HepG2 (cell line): Measurements from ENCODE around the gene YY1. TPM values are rescaled to one million over a fixed set of nuclear protein-coding genes. Genes with fewer than 3 reads are reported as not detected.

Experiments used
- ATAC-seq: fragments of 200-7000 bp; cut with Tn5 transposase; 3 replicates; pipeline ENCODE4 v1.9.1; 2020; ENCODE audit warnings: mild to moderate bottlenecking, moderate library complexity
- BruUV-seq: library from RNA; stranded (reverse); fragments of 400-500 nt; replicated peaks from 2 replicates; lab custom pipeline; 2021; lab: Mats Ljungman, UMichigan
- CTCF ChIA-PET: fragments of 300-600 bp; formaldehyde crosslinking; extraction: SDS; loops from one replicate; lab custom pipeline; 2021; ENCODE audit warnings: low total read pairs, inconsistent platforms, low intra/inter-chr PET ratio; lab: Yijun Ruan, JAX
- POLR2A ChIA-PET: fragments of 350-600 bp; sonication (Branson Sonifier 250); formaldehyde crosslinking; loops from one replicate; lab custom pipeline; 2020; ENCODE audit warnings: antibody characterized with exemption, inconsistent platforms; lab: Yijun Ruan, JAX
- DNase-seq: peaks from one replicate; pipeline ENCODE4 v3.0.0-alpha.2; 2015; ENCODE audit warnings: low spot score
- FAIRE-seq: peaks from 3 replicates; lab custom pipeline; 2011; peaks lifted over from hg19 to GRCh38; lab: Jason Lieb, UNC
- H2AFZ ChIP-seq: one replicate; pipeline ENCODE4 v1.6.1; 2011; ENCODE audit warnings: low read length, inconsistent platforms
- H3K27ac ChIP-seq: fragments of 300-600 bp; 3 replicates; pipeline ENCODE4 v1.8.0; 2011; ENCODE audit warnings: mixed run types, mild to moderate bottlenecking, mixed read lengths, low read length, inconsistent platforms; ENCODE audit not compliant: insufficient read depth; ENCODE audit errors: extremely low read length
- H3K27me3 ChIP-seq, 2 experiments: fragments of 200-600 bp in 1 of 2; 2 replicates in 1 of 2; 3 replicates in 1 of 2; pipeline versions ENCODE4 v1.6.0 to v1.8.0; 2011; ENCODE audit warnings: low read length in 2 of 2, mild to moderate bottlenecking in 2 of 2, moderate library complexity in 2 of 2, inconsistent platforms in 1 of 2; ENCODE audit not compliant: insufficient read depth in 2 of 2, control insufficient read depth in 1 of 2
- H3K36me3 ChIP-seq, 2 experiments: fragments of 200-600 bp in 1 of 2; replicated peaks in 1 of 2; 2 replicates in 1 of 2; 3 replicates in 1 of 2; pipeline versions ENCODE4 v1.5.1 to v1.8.0; 2011; ENCODE audit warnings: low read length in 2 of 2, inconsistent platforms in 1 of 2; ENCODE audit not compliant: insufficient read depth in 2 of 2, control insufficient read depth in 1 of 2
- H3K4me1 ChIP-seq: 2 replicates; pipeline ENCODE4 v1.5.1; 2012; ENCODE audit warnings: low read length, inconsistent platforms; ENCODE audit not compliant: insufficient read depth
- H3K4me2 ChIP-seq: 2 replicates; pipeline ENCODE4 v1.6.0; 2011; ENCODE audit warnings: low read depth, low read length, inconsistent platforms
- H3K4me3 ChIP-seq, 3 experiments: fragments of 200-600 bp in 1 of 3; sonication (generic), shearing (Covaris generic) in 1 of 3; replicated peaks in 1 of 3; 2 replicates each; pipeline ENCODE4 v1.5.1; 2011 to 2016; ENCODE audit warnings: low read length in 3 of 3, inconsistent platforms in 2 of 3, low read depth in 2 of 3, mild to moderate bottlenecking in 2 of 3, control low read depth in 1 of 3, mixed read lengths in 1 of 3; ENCODE audit not compliant: insufficient read depth in 1 of 3
- H3K79me2 ChIP-seq: one replicate; pipeline ENCODE4 v1.6.1; 2011; ENCODE audit warnings: low read length, inconsistent platforms; ENCODE audit not compliant: insufficient read depth
- H3K9ac ChIP-seq: 2 replicates; pipeline ENCODE4 v1.6.0; 2011; ENCODE audit warnings: mild to moderate bottlenecking, low read depth, low read length, inconsistent platforms; ENCODE audit not compliant: insufficient read depth
- H3K9me3 ChIP-seq: 2 replicates; pipeline ENCODE4 v1.5.1; 2012; ENCODE audit warnings: mild to moderate bottlenecking, low read length
- H4K20me1 ChIP-seq: 2 replicates; pipeline ENCODE4 v1.6.0; 2011; ENCODE audit warnings: inconsistent platforms, mild to moderate bottlenecking, low read length, moderate library complexity; ENCODE audit not compliant: insufficient read depth
- CSRNP1 ChIP-seq: sonication (generic); formaldehyde crosslinking; IDR thresholded peaks from 2 replicates; pipeline ENCODE4 v1.8.1; 2023; ENCODE audit warnings: mild to moderate bottlenecking, missing genetic modification reagents
- IRF2 ChIP-seq: IDR thresholded peaks from 2 replicates; pipeline ENCODE4 v1.6.1; 2018; ENCODE audit warnings: missing genetic modification reagents, missing compliant biosample characterization
- KDM4B ChIP-seq: sonication (generic); formaldehyde crosslinking; IDR thresholded peaks from 2 replicates; pipeline ENCODE4 v1.4.0; 2020; ENCODE audit warnings: missing genetic modification reagents
- NFKB2 ChIP-seq: sonication (generic); formaldehyde crosslinking; IDR thresholded peaks from 2 replicates; pipeline ENCODE4 v1.4.0; 2020; ENCODE audit warnings: missing genetic modification reagents, borderline replicate concordance
- NR1H2 ChIP-seq: sonication (generic); formaldehyde crosslinking; IDR thresholded peaks from 2 replicates; pipeline ENCODE4 v1.8.1; 2022; ENCODE audit warnings: low read depth, missing genetic modification reagents, borderline replicate concordance
- RFX3 ChIP-seq: IDR thresholded peaks from 2 replicates; pipeline ENCODE4 v1.6.1; 2016; ENCODE audit warnings: missing biosample characterization, missing genetic modification reagents
- RFX5 ChIP-seq: IDR thresholded peaks from 2 replicates; pipeline ENCODE4 v1.6.1; 2011; ENCODE audit warnings: low read depth, low read length, improper control_type of control experiment
- SMAD1 ChIP-seq: sonication (generic); formaldehyde crosslinking; IDR thresholded peaks from 2 replicates; pipeline ENCODE4 v1.4.0; 2020; ENCODE audit warnings: missing genetic modification reagents, low read depth, mild to moderate bottlenecking, borderline replicate concordance
- SRSF1 ChIP-seq: fragments of 200-400 bp; formaldehyde crosslinking; optimal IDR thresholded peaks from 2 replicates; pipeline ENCODE3; 2017; ENCODE audit warnings: mild to moderate bottlenecking, low read depth, low read length, moderate library complexity
- THAP11 ChIP-seq: IDR thresholded peaks from 2 replicates; pipeline ENCODE4 v1.6.1; 2016; ENCODE audit warnings: missing biosample characterization, missing genetic modification reagents
- ZC3H4 ChIP-seq: sonication (generic); formaldehyde crosslinking; IDR thresholded peaks from 2 replicates; pipeline ENCODE4 v1.4.0; 2020; ENCODE audit warnings: missing genetic modification reagents, borderline replicate concordance
- ZNF121 ChIP-seq: sonication (generic); formaldehyde crosslinking; IDR thresholded peaks from 2 replicates; pipeline ENCODE4 v1.5.0; 2020; ENCODE audit warnings: mild to moderate bottlenecking, missing genetic modification reagents
- ZNF136 ChIP-seq: sonication (generic); formaldehyde crosslinking; IDR thresholded peaks from 2 replicates; pipeline ENCODE4 v1.8.1; 2022; ENCODE audit warnings: low read depth, mild to moderate bottlenecking, moderate library complexity, missing genetic modification reagents
- ZNF160 ChIP-seq: sonication (generic); formaldehyde crosslinking; IDR thresholded peaks from 2 replicates; pipeline ENCODE4 v1.8.0; 2022; ENCODE audit warnings: mild to moderate bottlenecking, inconsistent platforms, missing genetic modification reagents
- ZNF331 ChIP-seq: sonication (generic); formaldehyde crosslinking; IDR thresholded peaks from 2 replicates; pipeline ENCODE4 v1.4.0; 2020; ENCODE audit warnings: missing genetic modification reagents
- ZSCAN25 ChIP-seq: sonication (generic); formaldehyde crosslinking; IDR thresholded peaks from 2 replicates; pipeline ENCODE4 v1.8.0; 2022; ENCODE audit warnings: mild to moderate bottlenecking, missing genetic modification reagents
- WGBS: methylation state at CpG from one replicate; pipeline ENCODE4 v1.1.6; 2017; ENCODE audit warnings: low lambda C conversion rate; 5-methylcytosine and 5-hydroxymethylcytosine counted together
- in situ Hi-C: cut with HindIII; loops from 2 replicates; pipeline ENCODE4 v1.10.0; 2017; ENCODE audit warnings: low pct_unique_long_range_greater_than_20kb; ENCODE audit not compliant: extremely low pct_ligation_motif_present
- intact Hi-C: fragments of 100-400 bp; cut with micrococcal nuclease; formaldehyde crosslinking; loops from one replicate; pipeline ENCODE4 v1.10.0; 2022; ENCODE audit not compliant: unreplicated experiment
- polyA plus RNA-seq, 8 experiments: library from polyadenylated mRNA; depleted of rRNA in 3 of 8; stranded (reverse) in 7 of 8; unstranded in 1 of 8; fragments of >200 nt; fragmentation: Illumina TruSeq in 4 of 8; extraction: Trizol in 4 of 8; gene quantifications; 2 replicates each; pipeline versions ENCODE4 v1.2.1 to v1.2.3, GENCODE V29; 2011 to 2016; ENCODE audit warnings: low read depth in 4 of 8, missing spikeins in 1 of 8, mixed read lengths in 1 of 8; ENCODE audit not compliant: insufficient read depth in 1 of 8
- total RNA-seq, 5 experiments: library from RNA; depleted of rRNA; stranded (reverse); fragments of >200 nt; fragmentation: Illumina TruSeq; extraction: Trizol; gene quantifications; 2 replicates each; pipeline ENCODE4 v1.2.3, GENCODE V29; 2016; ENCODE audit warnings: low read depth in 1 of 5
- TF ChIP-seq, protein P1 (sequence below): sonication (generic); formaldehyde crosslinking; IDR thresholded peaks from 2 replicates; pipeline ENCODE4 v1.5.0; 2020; ENCODE audit warnings: missing genetic modification reagents
- TF ChIP-seq, protein P2 (sequence below), 2 experiments: IDR thresholded peaks; 2 replicates each; pipeline ENCODE4 v1.6.1; 2011 to 2012; ENCODE audit warnings: low read length in 2 of 2, borderline replicate concordance in 1 of 2, low read depth in 1 of 2, mild to moderate bottlenecking in 1 of 2, moderate library complexity in 1 of 2

Gene YY1
- total and polyA plus RNA-seq, 2 of the 13 experiments (the other 11 are each of a cell fraction or from before 2014, with no cell fraction given): 29.4 to 68.1 TPM

GRCh38 chr14:100329233-100330006 lies 90.5 kb downstream of the YY1 start (continued):
- TF ChIP-seq ZNF136 (CRISPR knock-in tag) (no peak), NFKB2 (CRISPR knock-in tag) (0 out of 2 replicates have a peak, but pooled peaks have one; percentile 2), ZNF331 (no peak), KDM4B (CRISPR knock-in tag) (no peak), RFX3 (CRISPR knock-in tag) (no peak)
- TF ChIP-seq, protein P1, sequence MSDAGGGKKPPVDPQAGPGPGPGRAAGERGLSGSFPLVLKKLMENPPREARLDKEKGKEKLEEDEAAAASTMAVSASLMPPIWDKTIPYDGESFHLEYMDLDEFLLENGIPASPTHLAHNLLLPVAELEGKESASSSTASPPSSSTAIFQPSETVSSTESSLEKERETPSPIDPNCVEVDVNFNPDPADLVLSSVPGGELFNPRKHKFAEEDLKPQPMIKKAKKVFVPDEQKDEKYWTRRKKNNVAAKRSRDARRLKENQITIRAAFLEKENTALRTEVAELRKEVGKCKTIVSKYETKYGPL: no peak
- TF ChIP-seq, all 625 proteins: peak for 8

- Histone ChIP-seq H3K4me3 (no peak overlapping the region), H3K9me3 (no peaks in the 10 kb centered on the region), H3K9ac (no peak overlapping the region), H3K27me3 (no peaks in the 10 kb centered on the region; a peak in 1 of 5 replicates), H3K36me3 (peaks cover 0 to 5% of the 10 kb centered on the region in 2 experiments; a peak in 2 of 5 replicates), H3K27ac (no peak overlapping the region), H3K4me1 (peaks cover 43% of the 10 kb centered on the region), H3K4me2 (no peak overlapping the region), H3K79me2 (no peaks in the 10 kb centered on the region), H4K20me1 (no peaks in the 10 kb centered on the region), H2AFZ (no peak overlapping the region)
- in situ Hi-C loops (no loop called here), intact Hi-C loops (no loop called here)
- DNase-seq (no peak), FAIRE-seq (no peak), ATAC-seq (no peak)
- BruUV-seq: no TSS peak
- ChIA-PET POLR2A (interaction anchor here (1.0 to 1.5 kb wide), 2 partner anchors 10 to 44 kb away, joined by 3 to 4 read pairs; no protein-coding TSS in a partner anchor), CTCF (no interaction called here)
- 82% methylated on average over 11 of the region's 11 CpGs for WGBS
- TF ChIP-seq IRF2 (CRISPR knock-in tag) (no peak), SRSF1 (no peak), NFKB2 (CRISPR knock-in tag) (no peak), ZNF121 (CRISPR knock-in tag) (no peak), ZC3H4 (no peak), ZSCAN25 (no peak), SMAD1 (CRISPR knock-in tag) (no peak), RFX5 (no peak), CSRNP1 (no peak), NR1H2 (no peak), ZNF160 (CRISPR knock-in tag) (no peak), THAP11 (no peak)
- TF ChIP-seq, protein P2, sequence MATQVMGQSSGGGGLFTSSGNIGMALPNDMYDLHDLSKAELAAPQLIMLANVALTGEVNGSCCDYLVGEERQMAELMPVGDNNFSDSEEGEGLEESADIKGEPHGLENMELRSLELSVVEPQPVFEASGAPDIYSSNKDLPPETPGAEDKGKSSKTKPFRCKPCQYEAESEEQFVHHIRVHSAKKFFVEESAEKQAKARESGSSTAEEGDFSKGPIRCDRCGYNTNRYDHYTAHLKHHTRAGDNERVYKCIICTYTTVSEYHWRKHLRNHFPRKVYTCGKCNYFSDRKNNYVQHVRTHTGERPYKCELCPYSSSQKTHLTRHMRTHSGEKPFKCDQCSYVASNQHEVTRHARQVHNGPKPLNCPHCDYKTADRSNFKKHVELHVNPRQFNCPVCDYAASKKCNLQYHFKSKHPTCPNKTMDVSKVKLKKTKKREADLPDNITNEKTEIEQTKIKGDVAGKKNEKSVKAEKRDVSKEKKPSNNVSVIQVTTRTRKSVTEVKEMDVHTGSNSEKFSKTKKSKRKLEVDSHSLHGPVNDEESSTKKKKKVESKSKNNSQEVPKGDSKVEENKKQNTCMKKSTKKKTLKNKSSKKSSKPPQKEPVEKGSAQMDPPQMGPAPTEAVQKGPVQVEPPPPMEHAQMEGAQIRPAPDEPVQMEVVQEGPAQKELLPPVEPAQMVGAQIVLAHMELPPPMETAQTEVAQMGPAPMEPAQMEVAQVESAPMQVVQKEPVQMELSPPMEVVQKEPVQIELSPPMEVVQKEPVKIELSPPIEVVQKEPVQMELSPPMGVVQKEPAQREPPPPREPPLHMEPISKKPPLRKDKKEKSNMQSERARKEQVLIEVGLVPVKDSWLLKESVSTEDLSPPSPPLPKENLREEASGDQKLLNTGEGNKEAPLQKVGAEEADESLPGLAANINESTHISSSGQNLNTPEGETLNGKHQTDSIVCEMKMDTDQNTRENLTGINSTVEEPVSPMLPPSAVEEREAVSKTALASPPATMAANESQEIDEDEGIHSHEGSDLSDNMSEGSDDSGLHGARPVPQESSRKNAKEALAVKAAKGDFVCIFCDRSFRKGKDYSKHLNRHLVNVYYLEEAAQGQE (IDR thresholded peaks at IDR 0.05; ENCODE audit: borderline replicate concordance in 1 of 2, low read depth in 1 of 2, low read length in 2 of 2): no peak
These were observed 91.0 kb downstream of the YY1 start for GRCh38 chr14:100330007-100330344.
